Stimulated activated CD4-positive, alpha-beta T cell treated with anti-CD3 and anti-CD28 coated beads, Interleukin-4, amount 100 ng/mL, for 48 hours (primary cell): ENCODE measurements around the gene ADNP.
"Not testable (repeated sequence)": the region's sequence is repeated elsewhere in the genome, so short reads cannot be mapped to it uniquely, and the experiment has no call there.

ENCODE experiments used
- DNase-seq, 2 donors: peaks; one replicate each; pipeline ENCODE4 v3.0.0-alpha.2; 2020; ENCODE audit warnings: low read depth in 2 of 2

The ADNP gene

GRCh38 chr20:50931306-50932015, at the start of gene ADNP:
ADNP (minus strand) TSS chr20:50931437; CDS start chr20:50903996, 27,441 bp downstream.
- peak; percentile 77 to 78 for DNase-seq

DNA sequence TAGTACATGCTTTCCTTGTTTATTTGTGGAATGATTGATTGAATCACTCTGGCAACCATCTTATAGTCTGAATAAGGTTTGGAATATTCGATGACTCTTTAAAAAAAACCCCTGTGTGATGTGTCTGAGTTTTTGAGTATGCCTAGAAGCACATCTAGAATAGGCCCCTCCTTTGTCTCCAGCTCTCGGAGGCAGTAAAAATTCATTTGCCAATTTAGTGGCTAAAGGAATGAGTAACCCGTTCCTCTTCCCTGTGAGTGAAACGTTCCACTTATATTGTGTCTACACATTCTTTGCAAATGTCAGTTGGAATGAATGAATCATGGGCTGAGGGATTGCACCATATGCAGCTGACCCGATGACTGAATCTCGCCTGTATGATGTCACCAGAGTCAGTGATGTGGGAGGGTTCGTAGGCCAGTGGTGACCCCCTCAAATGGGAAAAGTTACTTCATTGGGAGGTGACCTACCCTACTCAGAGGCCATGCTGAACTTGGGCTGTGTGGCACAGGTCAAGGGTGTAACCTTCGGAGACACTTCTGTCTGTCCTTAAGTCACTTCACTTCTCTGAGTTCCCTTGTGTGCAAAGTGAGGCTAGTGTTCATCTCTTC, 48.9 kb upstream of the ADNP start:
- peak; percentile 32 to 41 for DNase-seq

GRCh38 chr20:50978533-50978932, 47.3 kb upstream of the ADNP start:
- not testable (repeated sequence) for DNase-seq

GRCh38 chr20:50977066-50978021, 46.1 kb upstream of the ADNP start:
- no peak for DNase-seq

DNA sequence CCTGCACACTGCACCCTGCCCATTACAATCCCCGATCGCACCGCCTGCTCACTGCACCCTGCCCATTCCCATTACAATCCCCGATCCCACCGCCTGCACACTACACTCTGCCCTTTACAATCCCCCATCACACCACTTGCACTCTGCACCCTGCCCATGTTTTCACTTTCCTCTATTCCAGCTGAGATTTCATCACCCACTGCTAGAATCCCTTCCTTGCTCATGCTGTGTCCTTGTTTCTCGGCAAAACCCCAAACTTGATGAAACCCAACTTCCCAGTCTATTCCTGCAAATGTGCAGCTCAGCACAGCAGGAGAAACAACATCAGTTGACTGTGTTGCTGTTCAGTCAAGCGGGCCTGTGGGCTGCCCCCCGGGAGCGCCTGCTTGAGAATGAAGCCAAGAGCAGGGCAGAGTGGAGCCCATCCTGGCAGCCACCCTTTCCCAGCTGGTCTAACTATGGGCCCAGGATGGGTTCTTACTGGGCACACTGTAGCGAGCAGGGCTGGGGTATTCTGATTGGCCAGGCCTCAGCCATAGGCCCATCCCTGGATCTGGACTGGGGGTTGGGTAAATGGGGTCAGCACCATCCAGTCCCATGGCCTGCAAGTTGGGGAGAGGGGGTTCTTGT, 44.6 kb upstream of the ADNP start:
- DNase-seq = no peak

GRCh38 chr20:50969912-50970311, 38.7 kb upstream of the ADNP start:
- no peak for DNase-seq

DNA sequence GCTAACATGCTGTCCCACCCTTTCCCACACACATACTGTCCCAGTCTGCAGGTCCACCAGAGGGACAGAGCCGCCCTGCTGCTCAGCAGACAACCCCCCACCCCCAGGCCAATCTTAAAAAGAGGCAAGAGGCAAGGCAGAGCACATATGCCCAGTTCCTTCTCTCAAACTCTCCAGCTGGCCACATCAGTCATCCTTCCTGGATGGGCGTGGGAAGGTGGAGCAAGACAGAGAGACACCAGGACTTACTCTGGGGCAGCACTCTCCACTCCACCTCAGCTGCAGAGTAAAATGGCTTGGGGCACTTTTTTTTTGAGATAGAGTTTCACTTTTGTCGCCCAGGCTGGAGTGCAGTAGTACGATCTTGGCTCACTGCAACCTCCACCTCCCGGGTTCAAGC, 38.2 kb upstream of the ADNP start:
- no peak for DNase-seq

DNA sequence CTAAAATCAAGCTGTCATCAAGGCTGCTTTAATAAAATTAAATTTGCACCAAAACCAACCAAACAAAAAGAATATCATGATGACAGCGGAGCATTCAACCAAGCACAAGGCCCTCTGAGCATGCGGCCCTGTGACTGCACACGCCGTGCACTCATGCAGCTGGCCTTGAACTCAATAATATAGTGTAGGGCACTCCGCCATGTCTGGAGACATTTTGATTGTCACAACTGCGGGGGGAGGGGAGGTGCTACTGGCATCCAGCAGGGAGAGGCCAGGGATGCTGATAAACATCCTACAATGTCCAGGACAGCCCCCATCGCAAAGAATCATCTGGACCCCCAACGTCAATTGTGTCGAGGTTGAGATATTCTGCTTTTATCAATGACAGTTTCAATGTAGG, 37.1 kb upstream of the ADNP start:
- no peak for DNase-seq

DNA sequence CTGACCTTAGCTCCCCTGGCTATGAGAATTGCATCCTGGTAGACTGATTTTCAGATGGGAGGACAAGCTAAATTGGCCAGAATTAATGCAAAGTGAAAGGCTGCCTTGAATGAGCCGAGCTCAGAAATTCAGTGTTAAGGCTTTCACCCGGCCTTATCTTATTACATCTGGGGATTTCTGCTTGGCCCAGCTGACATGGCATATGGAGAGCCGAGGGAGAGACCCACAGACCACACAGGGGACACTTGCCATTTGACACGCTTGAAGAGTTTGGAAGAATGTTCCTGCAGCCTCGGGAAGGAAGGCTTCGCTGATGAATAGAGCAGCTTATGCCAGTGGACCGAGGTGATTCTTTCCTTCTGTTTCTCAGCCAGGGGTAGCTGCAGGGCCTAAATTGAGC, 36.3 kb upstream of the ADNP start:
- DNase-seq = no peak

- DNase-seq = no peak
These were observed 28.4 kb upstream of the ADNP start for GRCh38 chr20:50959543-50960126.

DNA sequence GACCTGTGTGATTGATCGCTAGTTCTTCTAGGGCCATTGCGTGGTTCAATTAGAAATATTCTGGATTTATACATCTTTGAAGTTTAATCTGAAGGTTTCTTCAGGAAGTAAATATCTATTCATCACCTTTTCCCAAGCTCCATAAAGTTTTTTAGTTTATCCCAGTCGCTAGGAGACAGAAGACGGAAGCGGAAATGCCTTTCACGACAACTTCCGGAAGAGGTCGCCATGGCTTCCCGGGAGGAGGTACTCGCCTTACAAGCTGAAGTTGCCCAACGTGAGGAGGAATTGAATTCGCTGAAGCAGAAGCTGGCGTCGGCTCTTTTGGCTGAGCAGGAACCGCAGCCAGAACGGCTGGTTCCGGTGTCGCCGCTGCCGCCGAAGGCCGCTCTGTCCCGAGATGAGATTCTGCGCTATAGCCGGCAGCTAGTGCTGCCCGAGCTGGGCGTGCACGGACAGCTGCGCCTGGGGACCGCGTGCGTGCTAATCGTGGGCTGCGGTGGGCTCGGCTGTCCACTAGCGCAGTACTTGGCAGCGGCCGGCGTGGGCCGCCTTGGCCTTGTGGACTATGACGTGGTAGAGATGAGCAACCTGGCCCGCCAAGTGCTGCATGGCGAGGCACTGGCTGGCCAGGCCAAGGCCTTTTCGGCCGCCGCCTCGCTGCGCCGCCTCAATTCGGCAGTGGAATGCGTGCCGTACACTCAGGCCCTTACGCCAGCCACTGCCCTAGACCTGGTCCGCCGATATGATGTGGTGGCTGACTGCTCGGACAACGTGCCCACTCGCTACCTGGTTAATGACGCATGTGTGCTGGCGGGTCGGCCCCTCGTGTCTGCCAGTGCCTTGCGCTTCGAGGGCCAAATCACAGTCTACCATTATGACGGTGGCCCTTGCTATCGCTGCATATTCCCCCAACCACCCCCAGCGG, 27.6 kb upstream of the ADNP start, which contains the start of gene MOCS3:
Gene MOCS3, plus strand, starts transcription at position 204 of the 928 bp plus-strand sequence. Its CDS starts 25 bp downstream, at position 229.
- peak; percentile 49 to 79 for DNase-seq

DNA sequence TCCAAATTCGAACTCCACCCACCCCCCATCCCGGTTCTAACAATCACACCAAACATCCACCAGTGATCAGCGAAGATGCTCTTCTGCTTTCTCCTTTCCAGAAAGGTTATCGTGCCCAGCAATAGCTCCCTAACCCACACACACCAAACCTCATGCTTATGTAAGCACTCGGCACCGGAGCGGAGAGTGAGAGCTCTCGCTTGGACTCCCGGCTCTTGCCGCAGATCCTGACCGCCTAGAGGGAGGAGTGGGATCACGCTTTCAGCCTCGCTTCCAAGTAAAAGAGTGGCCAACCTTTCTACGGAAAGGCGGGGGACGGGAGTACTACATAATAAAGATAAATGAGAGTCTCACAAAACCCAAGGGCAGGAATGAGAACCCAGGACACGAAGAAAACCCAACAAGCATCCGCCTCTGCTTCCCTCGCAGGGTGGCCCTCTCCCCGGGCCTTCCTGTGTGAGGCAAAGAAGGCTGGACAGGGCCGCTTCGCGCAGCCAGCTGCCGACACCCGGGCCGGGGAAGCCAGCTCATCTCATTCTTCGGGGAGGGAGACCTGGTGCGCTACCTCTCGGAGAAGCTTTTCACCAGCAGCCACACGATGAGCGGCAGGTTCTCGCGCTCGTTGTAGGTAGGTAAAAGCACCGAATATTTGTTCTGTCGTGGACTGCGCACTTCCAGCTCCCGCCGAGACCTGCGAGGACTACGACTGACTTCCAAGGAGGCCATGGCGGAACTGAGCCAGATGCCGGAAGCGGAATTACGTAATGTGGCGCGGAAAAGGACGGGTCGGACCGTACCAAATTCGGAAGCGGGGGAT, 26.8 kb upstream of the ADNP start, which contains the start of gene DPM1:
Gene DPM1, minus strand, starts transcription at position 735 of the 817 bp plus-strand sequence. Its CDS starts 9 bp downstream, at position 726.
- DNase-seq = peak; percentile 80 to 81

- no peak for DNase-seq
These were observed 26.0 kb upstream of the ADNP start for GRCh38 chr20:50957276-50957675.

DNA sequence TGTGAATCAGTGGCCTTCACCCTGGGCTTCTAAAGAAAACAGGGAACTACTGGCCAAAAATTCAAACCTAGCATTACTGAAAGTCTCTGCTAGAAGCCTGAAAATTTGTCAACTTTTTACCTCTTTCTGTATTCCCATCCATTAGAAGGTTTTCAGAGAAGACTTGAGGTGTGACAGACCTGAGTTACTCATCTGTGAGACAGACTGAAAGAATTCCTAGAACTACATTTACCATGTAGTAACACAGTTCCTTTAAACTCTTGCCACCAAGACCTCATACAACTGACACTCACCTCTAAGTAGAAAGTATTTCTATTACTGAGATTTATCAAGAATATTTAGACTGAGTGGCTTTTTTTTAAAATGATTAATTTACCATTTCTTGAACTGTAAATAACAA, 22.6 kb upstream of the ADNP start:
- no peak for DNase-seq

DNA sequence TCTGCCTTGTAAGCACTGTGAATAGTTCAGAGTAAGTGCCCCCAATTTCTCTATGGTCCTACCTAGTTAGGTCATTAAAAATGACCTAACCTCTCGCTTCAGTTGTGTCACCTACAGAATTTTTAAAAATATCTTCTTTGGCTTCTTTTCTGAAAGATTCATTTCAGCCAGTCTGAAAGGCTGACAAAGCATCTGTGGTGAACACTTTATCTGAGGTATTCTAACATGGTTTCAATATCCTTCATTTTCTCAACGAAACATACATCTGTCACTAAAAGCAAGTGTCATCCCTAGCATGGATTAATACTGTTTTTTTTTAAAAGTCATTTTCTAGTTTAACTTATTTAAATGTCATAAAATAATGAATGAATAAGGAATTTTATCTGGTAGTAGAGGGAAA, 22.0 kb upstream of the ADNP start:
- DNase-seq = no peak

DNA sequence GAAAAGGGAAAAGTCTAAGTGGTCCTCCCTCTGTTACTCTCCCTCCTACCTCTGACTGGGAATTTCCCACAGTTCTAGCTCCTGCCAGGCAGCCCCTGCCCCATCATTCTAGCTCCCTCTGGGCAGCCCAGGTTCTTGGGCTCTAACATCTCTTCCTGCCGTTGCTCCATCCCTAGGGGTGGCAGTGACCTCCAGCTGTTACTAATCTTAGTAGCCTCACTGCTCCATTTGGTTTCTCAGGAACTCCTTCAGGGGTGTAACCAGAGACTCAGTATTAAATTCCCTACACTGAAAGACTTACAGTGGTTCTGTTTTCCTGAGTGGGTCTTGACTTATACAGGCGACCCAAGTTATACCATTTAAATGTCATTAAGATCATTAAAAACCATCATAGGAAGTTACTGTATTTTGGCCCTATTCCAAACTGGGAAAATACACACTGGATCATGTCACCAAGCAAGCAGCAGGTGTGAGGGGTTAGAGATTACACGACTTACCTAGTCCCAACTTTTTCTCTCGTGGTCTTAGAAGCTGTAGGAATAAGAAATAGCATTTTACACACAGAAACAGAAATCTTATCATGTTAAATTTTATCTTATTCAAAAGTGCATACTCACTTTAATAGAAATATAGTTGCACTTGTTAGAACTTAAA, 17.0 kb upstream of the ADNP start:
- no peak for DNase-seq

DNA sequence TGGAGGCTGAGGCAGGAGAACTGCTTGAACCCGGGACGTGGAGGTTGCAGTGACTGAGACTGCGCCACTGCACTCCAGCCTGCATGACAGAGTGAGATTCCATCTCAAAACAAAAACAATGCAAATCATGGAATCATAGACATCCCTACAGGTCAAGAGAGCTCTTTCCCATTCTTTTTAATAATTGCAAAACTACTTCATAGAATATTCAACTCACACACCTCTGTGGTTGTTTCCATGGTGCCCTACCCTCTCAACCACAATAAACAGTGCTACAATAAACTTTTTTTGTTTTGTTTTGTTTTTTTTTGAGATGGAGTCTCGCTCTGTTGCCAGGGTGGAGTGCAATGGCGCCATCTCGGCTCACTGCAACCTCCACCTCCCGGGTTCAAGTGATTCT, 11.8 kb upstream of the ADNP start:
- no peak for DNase-seq

DNA sequence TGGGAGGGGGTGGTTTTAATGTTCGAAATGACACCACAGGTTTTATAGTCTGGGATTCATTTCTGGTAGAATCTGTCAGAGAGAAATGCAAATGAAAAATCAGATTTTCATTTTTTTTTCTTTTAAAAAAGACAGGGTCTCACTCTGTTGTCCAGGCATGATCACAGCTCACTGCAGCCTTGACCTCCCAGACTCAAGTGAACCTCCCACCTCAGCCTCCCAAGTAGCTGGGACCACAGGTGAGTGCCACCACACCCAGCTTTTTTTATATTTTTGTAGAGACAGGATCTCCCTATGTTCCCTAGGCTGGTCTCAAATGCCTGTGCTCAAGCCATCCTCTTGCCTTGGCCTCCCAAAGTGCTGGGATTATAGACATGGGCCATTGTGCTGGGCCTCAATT, 2.4 kb upstream of the ADNP start:
- no peak for DNase-seq
